Gastroesophageal sphincter (tissue), 3 donors: ENCODE data around the gene ANKRD42.

Source experiments
- POLR2A ChIP-seq, 2 donors: fragments of 450-650 bp; IDR thresholded peaks; one replicate each; pipeline ENCODE4 v1.6.1; 2017; ENCODE audit warnings: antibody characterized with exemption in 2 of 2, mild to moderate bottlenecking in 2 of 2, moderate library complexity in 1 of 2
- TF ChIP-seq, protein P1 (sequence below), 4 experiments: fragments of 200-600 bp in 2 of 4; fragments of 450-650 bp in 2 of 4; sonication (generic) in 1 of 4; IDR thresholded peaks; one replicate each; pipeline ENCODE4 v1.5.1; 2017 to 2019; ENCODE audit warnings: antibody characterized with exemption in 4 of 4, mild to moderate bottlenecking in 2 of 4, moderate library complexity in 2 of 4

DNA sequence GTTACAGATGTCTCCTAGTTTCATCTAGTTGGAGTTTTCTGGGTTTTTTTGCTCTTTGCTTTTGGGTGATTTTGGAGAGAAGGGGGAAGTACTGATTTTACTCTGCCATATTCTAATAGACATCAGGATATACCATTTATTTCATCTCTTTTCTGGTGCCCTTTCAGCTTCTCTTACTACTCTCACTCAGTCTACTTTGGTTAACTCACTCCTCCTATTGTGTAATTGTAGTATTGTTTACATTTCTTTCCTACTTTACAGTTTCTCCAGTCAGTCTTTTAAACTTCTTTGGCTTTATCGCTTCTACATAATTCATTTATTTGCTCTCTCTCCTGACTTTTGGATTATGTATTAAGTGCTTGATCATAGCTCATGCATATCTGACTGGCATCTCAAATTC is 6.5 kb downstream of the ANKRD42 start:
- no peak for TF ChIP-seq POLR2A (IDR thresholded peaks at IDR 0.05)
- TF ChIP-seq, protein P1, sequence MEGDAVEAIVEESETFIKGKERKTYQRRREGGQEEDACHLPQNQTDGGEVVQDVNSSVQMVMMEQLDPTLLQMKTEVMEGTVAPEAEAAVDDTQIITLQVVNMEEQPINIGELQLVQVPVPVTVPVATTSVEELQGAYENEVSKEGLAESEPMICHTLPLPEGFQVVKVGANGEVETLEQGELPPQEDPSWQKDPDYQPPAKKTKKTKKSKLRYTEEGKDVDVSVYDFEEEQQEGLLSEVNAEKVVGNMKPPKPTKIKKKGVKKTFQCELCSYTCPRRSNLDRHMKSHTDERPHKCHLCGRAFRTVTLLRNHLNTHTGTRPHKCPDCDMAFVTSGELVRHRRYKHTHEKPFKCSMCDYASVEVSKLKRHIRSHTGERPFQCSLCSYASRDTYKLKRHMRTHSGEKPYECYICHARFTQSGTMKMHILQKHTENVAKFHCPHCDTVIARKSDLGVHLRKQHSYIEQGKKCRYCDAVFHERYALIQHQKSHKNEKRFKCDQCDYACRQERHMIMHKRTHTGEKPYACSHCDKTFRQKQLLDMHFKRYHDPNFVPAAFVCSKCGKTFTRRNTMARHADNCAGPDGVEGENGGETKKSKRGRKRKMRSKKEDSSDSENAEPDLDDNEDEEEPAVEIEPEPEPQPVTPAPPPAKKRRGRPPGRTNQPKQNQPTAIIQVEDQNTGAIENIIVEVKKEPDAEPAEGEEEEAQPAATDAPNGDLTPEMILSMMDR (IDR thresholded peaks at IDR 0.05) = no peak
